HCT116 (cell line): ENCODE measurements around the gene MEGF6. TPM values are rescaled to one million over a fixed set of nuclear protein-coding genes. Genes with fewer than 3 reads are reported as not detected.

Experiments used
- ATAC-seq: fragments of 200-7000 bp; cut with Tn5 transposase; 2 replicates; pipeline ENCODE4 v1.9.1; 2020; ENCODE audit warnings: mild to moderate bottlenecking, moderate library complexity
- BruUV-seq: library from RNA; stranded (reverse); fragments of 400-500 nt; replicated peaks from 2 replicates; lab custom pipeline; 2021; lab: Mats Ljungman, UMichigan
- CTCF ChIA-PET: fragments of 300-600 bp; sonication (Branson Sonifier 250); formaldehyde crosslinking; loops from one replicate; lab custom pipeline; 2021; ENCODE audit warnings: antibody characterized with exemption; lab: Charles Lee
- POLR2A ChIA-PET: fragments of 300-600, 350-600 bp; sonication (Branson Sonifier 250); formaldehyde crosslinking; loops from one replicate; lab custom pipeline; 2021; ENCODE audit warnings: antibody characterized with exemption; lab: Charles Lee
- RAD21 ChIA-PET, 2 experiments: fragments of 300-600 bp; sonication (Branson Sonifier 250); formaldehyde crosslinking; loops; one replicate each; lab custom pipeline; 2023; ENCODE audit warnings: low total read pairs in 2 of 2; ENCODE audit not compliant: uncharacterized antibody in 2 of 2, unreplicated experiment in 2 of 2, low non-redundant PET in 1 of 2; lab: Charles Lee
- DNase-seq: peaks from one replicate; pipeline ENCODE4 v3.0.0-alpha.2; 2010; ENCODE audit warnings: low read depth, low spot score
- H2AFZ ChIP-seq: fragments of 200-600 bp; shearing (Covaris generic), sonication (generic); 2 replicates; pipeline ENCODE4 v1.6.1; 2017; ENCODE audit warnings: low read depth, mixed run types, mixed read lengths, antibody characterized with exemption, low read length; ENCODE audit not compliant: poor library complexity, severe bottlenecking
- H3K27ac ChIP-seq: 2 replicates; pipeline ENCODE4 v1.5.1; 2012; ENCODE audit warnings: low read depth, low read length
- H3K27me3 ChIP-seq: fragments of 200-600 bp; sonication (generic); 2 replicates; pipeline ENCODE4 v1.6.1; 2016; ENCODE audit warnings: mixed run types, low read length, mixed read lengths; ENCODE audit not compliant: insufficient read depth
- H3K36me3 ChIP-seq, 2 experiments: fragments of 200-500 bp in 1 of 2; fragments of 200-600 bp in 1 of 2; sonication (Bioruptor generic) in 1 of 2; sonication (generic) in 1 of 2; 2 replicates each; pipeline versions ENCODE4 v1.5.1 to v1.6.1; 2014 to 2016; ENCODE audit warnings: low read length in 2 of 2, inconsistent platforms in 1 of 2, mixed read lengths in 1 of 2, mixed run types in 1 of 2; ENCODE audit not compliant: insufficient read depth in 2 of 2, control insufficient read depth in 1 of 2
- H3K4me1 ChIP-seq, 2 experiments: fragments of 200-600 bp in 1 of 2; sonication (generic) in 1 of 2; 2 replicates each; pipeline versions ENCODE4 v1.5.1 to v1.6.1; 2012 to 2017; ENCODE audit warnings: low read length in 2 of 2, inconsistent platforms in 1 of 2, mild to moderate bottlenecking in 1 of 2, mixed read lengths in 1 of 2, mixed run types in 1 of 2, moderate library complexity in 1 of 2; ENCODE audit not compliant: insufficient read depth in 2 of 2, control insufficient read depth in 1 of 2
- H3K4me2 ChIP-seq: fragments of 200-600 bp; sonication (generic); 2 replicates; pipeline ENCODE4 v1.6.1; 2017; ENCODE audit warnings: mixed run types, low read length, mixed read lengths
- H3K4me3 ChIP-seq, 2 experiments: fragments of 200-600 bp in 1 of 2; sonication (generic) in 1 of 2; replicated peaks in 1 of 2; 2 replicates each; pipeline ENCODE4 v1.5.1; 2011 to 2016; ENCODE audit warnings: low read length in 2 of 2, control low read depth in 1 of 2, low read depth in 1 of 2, mild to moderate bottlenecking in 1 of 2, mixed read lengths in 1 of 2, mixed run types in 1 of 2
- H3K79me2 ChIP-seq: fragments of 200-600 bp; sonication (generic); 2 replicates; pipeline ENCODE4 v1.6.1; 2017; ENCODE audit warnings: mild to moderate bottlenecking, mixed run types, low read length, moderate library complexity, mixed read lengths; ENCODE audit not compliant: insufficient read depth
- H3K9ac ChIP-seq: fragments of 200-600 bp; sonication (generic); 2 replicates; pipeline ENCODE4 v1.6.1; 2016; ENCODE audit warnings: low read length, mixed read lengths
- H3K9me2 ChIP-seq: fragments of 200-600 bp; sonication (generic), shearing (Covaris generic); 2 replicates; pipeline ENCODE4 v1.6.1; 2017; ENCODE audit warnings: mixed run types, mild to moderate bottlenecking, moderate library complexity; ENCODE audit not compliant: insufficient read depth
- H3K9me3 ChIP-seq, 2 experiments: fragments of 200-500 bp in 1 of 2; fragments of 200-600 bp in 1 of 2; sonication (Bioruptor generic) in 1 of 2; sonication (generic) in 1 of 2; 2 replicates each; pipeline ENCODE4 v1.6.1; 2014 to 2017; ENCODE audit warnings: low read length in 2 of 2, mixed read lengths in 2 of 2, inconsistent platforms in 1 of 2, low read depth in 1 of 2, mild to moderate bottlenecking in 1 of 2, mixed run types in 1 of 2, moderate library complexity in 1 of 2; ENCODE audit not compliant: control insufficient read depth in 1 of 2, insufficient read depth in 1 of 2
- H4K20me1 ChIP-seq: fragments of 200-600 bp; sonication (generic), shearing (Covaris generic); 2 replicates; pipeline ENCODE4 v1.6.1; 2017; ENCODE audit warnings: mixed run types, mild to moderate bottlenecking, moderate library complexity; ENCODE audit not compliant: insufficient read depth
- CEBPB ChIP-seq: IDR thresholded peaks from 2 replicates; pipeline ENCODE4 v1.6.1; 2012; ENCODE audit warnings: low read depth
- EGR1 ChIP-seq: IDR thresholded peaks from 2 replicates; pipeline ENCODE4 v1.6.1; 2012; ENCODE audit warnings: low read depth
- EZH2phosphoT487 ChIP-seq: fragments of 200-600 bp; IDR thresholded peaks from 2 replicates; pipeline ENCODE4 v1.6.1; 2018; ENCODE audit warnings: antibody characterized with exemption, borderline replicate concordance
- FOSL1 ChIP-seq: IDR thresholded peaks from 2 replicates; pipeline ENCODE4 v1.6.1; 2012; ENCODE audit warnings: low read depth
- RAD21 ChIP-seq: IDR thresholded peaks from 2 replicates; pipeline ENCODE4 v1.6.1; 2012; ENCODE audit warnings: low read depth, mild to moderate bottlenecking
- SP1 ChIP-seq: IDR thresholded peaks from 2 replicates; pipeline ENCODE4 v1.6.1; 2012; ENCODE audit warnings: low read depth
- TCF7L2 ChIP-seq: IDR thresholded peaks from 2 replicates; pipeline ENCODE4 v1.7.0; 2011; ENCODE audit warnings: borderline replicate concordance, inconsistent platforms; ENCODE audit not compliant: insufficient read depth, insufficient read length; ENCODE audit errors: extremely low read depth
- ZFX ChIP-seq: fragments of 450-650 bp; IDR thresholded peaks from 2 replicates; pipeline ENCODE4 v1.6.1; 2017
- intact Hi-C: fragments of 100-400 bp; cut with micrococcal nuclease; formaldehyde crosslinking; loops from 2 replicates; pipeline ENCODE4 v1.10.0; 2022
- total RNA-seq: library from RNA; stranded (reverse); gene quantifications from one replicate; pipeline ENCODE4 v1.2.1, GENCODE V29; 2021; ENCODE audit not compliant: unreplicated experiment
- TF ChIP-seq, protein P1 (sequence below): IDR thresholded peaks from 2 replicates; pipeline ENCODE4 v1.6.1; 2011; ENCODE audit warnings: mild to moderate bottlenecking, low read length, moderate library complexity; ENCODE audit not compliant: insufficient replicate concordance; ENCODE audit errors: extremely low read depth
- TF ChIP-seq, protein P2 (sequence below), 3 experiments: fragments of 200-600 bp in 1 of 3; sonication (generic) in 1 of 3; IDR thresholded peaks in 2 of 3; conservative IDR thresholded peaks in 1 of 3; 2 replicates each; pipeline ENCODE4 v1.5.1; 2012 to 2017; ENCODE audit warnings: low read depth in 2 of 3, low read length in 2 of 3, antibody characterized with exemption in 1 of 3, borderline replicate concordance in 1 of 3, control low read depth in 1 of 3, mild to moderate bottlenecking in 1 of 3, mixed read lengths in 1 of 3, mixed run types in 1 of 3, moderate library complexity in 1 of 3; ENCODE audit not compliant: insufficient read depth in 1 of 3
- TF ChIP-seq, protein P3 (sequence below): IDR thresholded peaks from 2 replicates; pipeline ENCODE4 v1.6.1; 2012

The MEGF6 gene
- total RNA-seq, 1 experiment from 2014 or later: 47.6 TPM

DNA sequence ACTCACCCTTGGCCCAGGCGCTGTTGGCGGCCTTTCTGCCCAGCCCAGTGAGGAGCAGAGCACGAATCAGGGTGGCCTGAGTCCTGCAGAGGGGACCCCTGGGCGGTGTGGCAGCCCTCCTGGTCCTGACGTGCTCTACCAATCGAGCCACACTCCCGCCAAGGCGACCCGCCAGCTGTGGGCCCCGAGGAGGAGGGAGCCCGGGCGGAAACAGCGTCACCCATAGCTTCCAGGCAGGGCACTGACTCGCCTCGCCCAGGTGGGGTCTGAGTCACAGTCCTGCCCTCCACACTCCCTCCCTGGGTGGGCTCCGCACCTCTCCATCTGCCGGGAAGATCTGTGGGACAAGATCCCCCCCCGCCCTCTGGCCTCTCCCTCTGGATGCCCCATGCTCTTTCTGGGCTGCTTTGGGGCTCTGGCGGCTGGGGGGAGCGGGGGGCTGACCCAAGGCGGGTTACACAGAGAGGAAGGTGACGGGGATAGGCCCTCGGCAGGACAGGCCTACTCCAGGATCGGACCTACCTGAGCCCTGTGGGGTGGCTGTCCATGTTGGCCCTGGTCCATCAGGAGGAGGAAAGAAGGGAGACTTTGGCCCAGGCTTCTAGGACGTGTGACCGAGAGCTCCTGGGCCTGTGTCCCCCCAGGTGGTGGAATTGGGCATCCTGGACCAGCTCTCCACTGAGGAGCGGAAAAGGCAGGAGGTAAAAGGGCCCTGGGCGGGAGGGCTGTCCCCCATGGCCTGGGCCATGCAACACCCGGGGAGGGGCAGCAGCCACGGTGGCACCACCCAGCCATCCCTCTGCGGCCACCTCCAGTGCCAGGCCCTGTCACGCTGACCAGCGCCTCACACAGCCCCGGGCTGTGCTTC, 142.8 kb downstream of the MEGF6 start:
- ChIA-PET RAD21 (no interaction called here), CTCF (no interaction called here), POLR2A (no interaction called here)
- Histone ChIP-seq H2AFZ (no peak overlapping the region), H3K27ac (no peak overlapping the region), H3K4me2 (no peak overlapping the region), H3K9ac (no peak overlapping the region), H3K9me2 (no peaks in the 10 kb centered on the region), H3K9me3 (no peaks in the 10 kb centered on the region), H3K36me3 (no peaks in the 10 kb centered on the region), H3K4me1 (peaks cover 0 to 12% of the 10 kb centered on the region in 2 experiments; a peak in 1 of 4 replicates), H3K4me3 (no peak overlapping the region), H4K20me1 (no peaks in the 10 kb centered on the region), H3K79me2 (no peaks in the 10 kb centered on the region), H3K27me3 (no peaks in the 10 kb centered on the region)
- TF ChIP-seq, protein P1, sequence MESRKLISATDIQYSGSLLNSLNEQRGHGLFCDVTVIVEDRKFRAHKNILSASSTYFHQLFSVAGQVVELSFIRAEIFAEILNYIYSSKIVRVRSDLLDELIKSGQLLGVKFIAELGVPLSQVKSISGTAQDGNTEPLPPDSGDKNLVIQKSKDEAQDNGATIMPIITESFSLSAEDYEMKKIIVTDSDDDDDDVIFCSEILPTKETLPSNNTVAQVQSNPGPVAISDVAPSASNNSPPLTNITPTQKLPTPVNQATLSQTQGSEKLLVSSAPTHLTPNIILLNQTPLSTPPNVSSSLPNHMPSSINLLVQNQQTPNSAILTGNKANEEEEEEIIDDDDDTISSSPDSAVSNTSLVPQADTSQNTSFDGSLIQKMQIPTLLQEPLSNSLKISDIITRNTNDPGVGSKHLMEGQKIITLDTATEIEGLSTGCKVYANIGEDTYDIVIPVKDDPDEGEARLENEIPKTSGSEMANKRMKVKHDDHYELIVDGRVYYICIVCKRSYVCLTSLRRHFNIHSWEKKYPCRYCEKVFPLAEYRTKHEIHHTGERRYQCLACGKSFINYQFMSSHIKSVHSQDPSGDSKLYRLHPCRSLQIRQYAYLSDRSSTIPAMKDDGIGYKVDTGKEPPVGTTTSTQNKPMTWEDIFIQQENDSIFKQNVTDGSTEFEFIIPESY: no peak
- TF ChIP-seq, protein P2, sequence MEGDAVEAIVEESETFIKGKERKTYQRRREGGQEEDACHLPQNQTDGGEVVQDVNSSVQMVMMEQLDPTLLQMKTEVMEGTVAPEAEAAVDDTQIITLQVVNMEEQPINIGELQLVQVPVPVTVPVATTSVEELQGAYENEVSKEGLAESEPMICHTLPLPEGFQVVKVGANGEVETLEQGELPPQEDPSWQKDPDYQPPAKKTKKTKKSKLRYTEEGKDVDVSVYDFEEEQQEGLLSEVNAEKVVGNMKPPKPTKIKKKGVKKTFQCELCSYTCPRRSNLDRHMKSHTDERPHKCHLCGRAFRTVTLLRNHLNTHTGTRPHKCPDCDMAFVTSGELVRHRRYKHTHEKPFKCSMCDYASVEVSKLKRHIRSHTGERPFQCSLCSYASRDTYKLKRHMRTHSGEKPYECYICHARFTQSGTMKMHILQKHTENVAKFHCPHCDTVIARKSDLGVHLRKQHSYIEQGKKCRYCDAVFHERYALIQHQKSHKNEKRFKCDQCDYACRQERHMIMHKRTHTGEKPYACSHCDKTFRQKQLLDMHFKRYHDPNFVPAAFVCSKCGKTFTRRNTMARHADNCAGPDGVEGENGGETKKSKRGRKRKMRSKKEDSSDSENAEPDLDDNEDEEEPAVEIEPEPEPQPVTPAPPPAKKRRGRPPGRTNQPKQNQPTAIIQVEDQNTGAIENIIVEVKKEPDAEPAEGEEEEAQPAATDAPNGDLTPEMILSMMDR (IDR thresholded peaks at IDR 0.05 in 2 of 3, conservative IDR thresholded peaks at IDR 0.05 in 1 of 3; ENCODE audit: borderline replicate concordance in 1 of 3, insufficient read depth in 1 of 3, low read depth in 2 of 3, low read length in 2 of 3): no peak
- TF ChIP-seq EGR1 (no peak), EZH2phosphoT487 (no peak), SP1 (no peak), RAD21 (no peak), FOSL1 (no peak), ZFX (no peak), CEBPB (no peak), TCF7L2 (no peak)
- TF ChIP-seq, protein P3, sequence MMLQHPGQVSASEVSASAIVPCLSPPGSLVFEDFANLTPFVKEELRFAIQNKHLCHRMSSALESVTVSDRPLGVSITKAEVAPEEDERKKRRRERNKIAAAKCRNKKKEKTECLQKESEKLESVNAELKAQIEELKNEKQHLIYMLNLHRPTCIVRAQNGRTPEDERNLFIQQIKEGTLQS: no peak
- no peak for ATAC-seq
- no TSS peak for BruUV-seq
- no peak for DNase-seq
- intact Hi-C loops: no loop called here
